ENCODE results near the gene PDE4D. TPM values are rescaled to one million over a fixed set of nuclear protein-coding genes. Genes with fewer than 3 reads are reported as not detected.

PDE4D gene
- total RNA-seq, 1 experiment from 2014 or later: 61.2 TPM

- Histone ChIP-seq H3K4me2 (ENCODE audit: low read depth, low read length, poor library complexity, severe bottlenecking) (no peak overlapping the region), H4K20me1 (ENCODE audit: insufficient read depth, low read depth, low read length) (no peaks in the 10 kb centered on the region), H3K4me1 (ENCODE audit: low read length) (no peaks in the 10 kb centered on the region), H3K27ac (ENCODE audit: low read length) (no peak overlapping the region), H3K79me2 (ENCODE audit: low read length) (no peaks in the 10 kb centered on the region), H3K9me2 (replicated peaks; ENCODE audit: insufficient read depth, low read length) (no peaks in the 10 kb centered on the region), H3K36me3 (ENCODE audit: insufficient read depth, low read length) (no peaks in the 10 kb centered on the region), H3K27me3 (ENCODE audit: low read length) (no peaks in the 10 kb centered on the region), H2AFZ (ENCODE audit: low read length) (no peak overlapping the region), H3K4me3 (ENCODE audit: low read length) (no peak overlapping the region), H3K9ac (ENCODE audit: low read length) (no peak overlapping the region), H3K9me3 (ENCODE audit: low read length) (no peaks in the 10 kb centered on the region)
- DNase-seq: no peak
Observed at GRCh38 chr5:59547731-59548130, 345.8 kb downstream of the PDE4D start.

- Histone ChIP-seq H4K20me1 (ENCODE audit: insufficient read depth, low read depth, low read length) (0 out of 2 replicates have a peak, but pooled peaks cover 5% of the 10 kb centered on the region), H3K9me2 (replicated peaks; ENCODE audit: insufficient read depth, low read length) (no peaks in the 10 kb centered on the region), H2AFZ (ENCODE audit: low read length) (no peak overlapping the region), H3K9me3 (ENCODE audit: low read length) (no peaks in the 10 kb centered on the region), H3K36me3 (ENCODE audit: insufficient read depth, low read length) (no peaks in the 10 kb centered on the region), H3K79me2 (ENCODE audit: low read length) (no peaks in the 10 kb centered on the region), H3K4me3 (ENCODE audit: low read length) (no peak overlapping the region), H3K4me1 (ENCODE audit: low read length) (no peaks in the 10 kb centered on the region), H3K9ac (ENCODE audit: low read length) (no peak overlapping the region), H3K27me3 (ENCODE audit: low read length) (no peaks in the 10 kb centered on the region), H3K4me2 (ENCODE audit: low read depth, low read length, poor library complexity, severe bottlenecking) (no peak overlapping the region), H3K27ac (ENCODE audit: low read length) (no peak overlapping the region)
- no peak for DNase-seq
Observed at GRCh38 chr5:59544573-59544972, 349.0 kb downstream of the PDE4D start.

GRCh38 chr5:59543821-59544442 lies 349.6 kb downstream of the PDE4D start:
- Histone ChIP-seq H3K4me1 (ENCODE audit: low read length) (no peaks in the 10 kb centered on the region), H3K9me2 (replicated peaks; ENCODE audit: insufficient read depth, low read length) (no peaks in the 10 kb centered on the region), H2AFZ (ENCODE audit: low read length) (no peak overlapping the region), H3K36me3 (ENCODE audit: insufficient read depth, low read length) (no peaks in the 10 kb centered on the region), H3K9me3 (ENCODE audit: low read length) (no peaks in the 10 kb centered on the region), H3K27me3 (ENCODE audit: low read length) (no peaks in the 10 kb centered on the region), H3K9ac (ENCODE audit: low read length) (no peak overlapping the region), H4K20me1 (ENCODE audit: insufficient read depth, low read depth, low read length) (0 out of 2 replicates have a peak, but pooled peaks cover 5% of the 10 kb centered on the region), H3K27ac (ENCODE audit: low read length) (no peak overlapping the region), H3K4me2 (ENCODE audit: low read depth, low read length, poor library complexity, severe bottlenecking) (no peak overlapping the region), H3K79me2 (ENCODE audit: low read length) (no peaks in the 10 kb centered on the region), H3K4me3 (ENCODE audit: low read length) (no peak overlapping the region)
- no peak for DNase-seq

- no peak overlapping the region for H2AFZ ChIP-seq (ENCODE audit: low read length)
- 0 out of 2 replicates have a peak, but pooled peaks cover 2% of the 10 kb centered on the region for H3K27me3 ChIP-seq (ENCODE audit: low read length)
- H3K79me2 ChIP-seq (ENCODE audit: low read length): no peaks in the 10 kb centered on the region
- H3K9me3 ChIP-seq (ENCODE audit: low read length): no peaks in the 10 kb centered on the region
- H4K20me1 ChIP-seq (ENCODE audit: insufficient read depth, low read depth, low read length): 0 out of 2 replicates have a peak, but pooled peaks cover 5% of the 10 kb centered on the region
- H3K27ac ChIP-seq (ENCODE audit: low read length): no peak overlapping the region
- H3K4me3 ChIP-seq (ENCODE audit: low read length): no peak overlapping the region
- no peak overlapping the region for H3K9ac ChIP-seq (ENCODE audit: low read length)
- H3K9me2 ChIP-seq (replicated peaks; ENCODE audit: insufficient read depth, low read length): no peaks in the 10 kb centered on the region
- H3K4me2 ChIP-seq (ENCODE audit: low read depth, low read length, poor library complexity, severe bottlenecking): no peak overlapping the region
- no peaks in the 10 kb centered on the region for H3K4me1 ChIP-seq (ENCODE audit: low read length)
- no peak for DNase-seq
- no peaks in the 10 kb centered on the region for H3K36me3 ChIP-seq (ENCODE audit: insufficient read depth, low read length)
Observed at GRCh38 chr5:59542851-59543820, 350.4 kb downstream of the PDE4D start.

GRCh38 chr5:59542306-59542705 lies 351.2 kb downstream of the PDE4D start:
- no peaks in the 10 kb centered on the region for H3K9me3 ChIP-seq (ENCODE audit: low read length)
- no peak overlapping the region for H3K9ac ChIP-seq (ENCODE audit: low read length)
- H2AFZ ChIP-seq (ENCODE audit: low read length): no peak overlapping the region
- no peaks in the 10 kb centered on the region for H3K36me3 ChIP-seq (ENCODE audit: insufficient read depth, low read length)
- H4K20me1 ChIP-seq (ENCODE audit: insufficient read depth, low read depth, low read length): 0 out of 2 replicates have a peak, but pooled peaks cover 5% of the 10 kb centered on the region
- H3K4me3 ChIP-seq (ENCODE audit: low read length): no peak overlapping the region
- H3K4me2 ChIP-seq (ENCODE audit: low read depth, low read length, poor library complexity, severe bottlenecking): no peak overlapping the region
- H3K27me3 ChIP-seq (ENCODE audit: low read length): 0 out of 2 replicates have a peak, but pooled peaks cover 2% of the 10 kb centered on the region
- no peak overlapping the region for H3K27ac ChIP-seq (ENCODE audit: low read length)
- no peaks in the 10 kb centered on the region for H3K9me2 ChIP-seq (replicated peaks; ENCODE audit: insufficient read depth, low read length)
- H3K4me1 ChIP-seq (ENCODE audit: low read length): no peaks in the 10 kb centered on the region
- DNase-seq: no peak
- no peaks in the 10 kb centered on the region for H3K79me2 ChIP-seq (ENCODE audit: low read length)

- Histone ChIP-seq H2AFZ (ENCODE audit: low read length) (no peak overlapping the region), H3K4me3 (ENCODE audit: low read length) (no peak overlapping the region), H3K4me1 (ENCODE audit: low read length) (no peaks in the 10 kb centered on the region), H3K79me2 (ENCODE audit: low read length) (no peaks in the 10 kb centered on the region), H4K20me1 (ENCODE audit: insufficient read depth, low read depth, low read length) (0 out of 2 replicates have a peak, but pooled peaks cover 5% of the 10 kb centered on the region), H3K9me3 (ENCODE audit: low read length) (no peaks in the 10 kb centered on the region), H3K9ac (ENCODE audit: low read length) (no peak overlapping the region), H3K27me3 (ENCODE audit: low read length) (0 out of 2 replicates have a peak, but pooled peaks cover 2% of the 10 kb centered on the region), H3K4me2 (ENCODE audit: low read depth, low read length, poor library complexity, severe bottlenecking) (no peak overlapping the region), H3K36me3 (ENCODE audit: insufficient read depth, low read length) (no peaks in the 10 kb centered on the region), H3K27ac (ENCODE audit: low read length) (no peak overlapping the region), H3K9me2 (replicated peaks; ENCODE audit: insufficient read depth, low read length) (no peaks in the 10 kb centered on the region)
- DNase-seq: no peak
Observed at GRCh38 chr5:59540366-59540765, 353.2 kb downstream of the PDE4D start.

GRCh38 chr5:59538750-59539121 lies 354.8 kb downstream of the PDE4D start:
- H2AFZ ChIP-seq (ENCODE audit: low read length): no peak overlapping the region
- H3K79me2 ChIP-seq (ENCODE audit: low read length): no peaks in the 10 kb centered on the region
- H3K4me3 ChIP-seq (ENCODE audit: low read length): no peak overlapping the region
- no peaks in the 10 kb centered on the region for H3K36me3 ChIP-seq (ENCODE audit: insufficient read depth, low read length)
- H3K9me3 ChIP-seq (ENCODE audit: low read length): no peaks in the 10 kb centered on the region
- H3K27me3 ChIP-seq (ENCODE audit: low read length): 0 out of 2 replicates have a peak, but pooled peaks cover 2% of the 10 kb centered on the region
- H3K4me2 ChIP-seq (ENCODE audit: low read depth, low read length, poor library complexity, severe bottlenecking): no peak overlapping the region
- H4K20me1 ChIP-seq (ENCODE audit: insufficient read depth, low read depth, low read length): 0 out of 2 replicates have a peak, but pooled peaks cover 5% of the 10 kb centered on the region
- H3K9me2 ChIP-seq (replicated peaks; ENCODE audit: insufficient read depth, low read length): no peaks in the 10 kb centered on the region
- no peak overlapping the region for H3K27ac ChIP-seq (ENCODE audit: low read length)
- DNase-seq: no peak
- H3K9ac ChIP-seq (ENCODE audit: low read length): no peak overlapping the region
- no peaks in the 10 kb centered on the region for H3K4me1 ChIP-seq (ENCODE audit: low read length)

All from Karpas-422 (cell line).